H1 (cell line): ENCODE results near the gene SLC1A2. TPM values are rescaled to one million over a fixed set of nuclear protein-coding genes. Genes with fewer than 3 reads are reported as not detected.

Experiments
- YY1 ChIP-seq: IDR thresholded peaks from 2 replicates; pipeline ENCODE4 v1.6.1; 2011; ENCODE audit warnings: low read depth, mild to moderate bottlenecking, low read length
- polyA plus RNA-seq, 7 experiments: library from polyadenylated mRNA; depleted of rRNA in 3 of 7; stranded (reverse) in 5 of 7; unstranded in 2 of 7; fragments of >200 nt in 5 of 7; fragments of 200-250 nt in 2 of 7; gene quantifications; 1 replicate in 5 of 7; 2 replicates in 1 of 7; 4 replicates in 1 of 7; pipeline versions ENCODE4 v1.2.1 to v1.2.3, GENCODE V29; 2011 to 2013; ENCODE audit warnings: missing spikeins in 2 of 7, mixed read lengths in 2 of 7
- total RNA-seq: library from RNA; stranded (reverse); fragmentation: NEBNext Ultra II Directional; extraction: Animal tissue kit (Norgen Biotek cat#: 25700); gene quantifications from 2 replicates; pipeline ENCODE4 v1.2.1, GENCODE V29; 2021

SLC1A2 gene
- total and polyA plus RNA-seq, 2 of the 8 experiments (the other 6 are each of a cell fraction or from before 2014, with no cell fraction given) = 0.57 to 1.2 TPM

DNA sequence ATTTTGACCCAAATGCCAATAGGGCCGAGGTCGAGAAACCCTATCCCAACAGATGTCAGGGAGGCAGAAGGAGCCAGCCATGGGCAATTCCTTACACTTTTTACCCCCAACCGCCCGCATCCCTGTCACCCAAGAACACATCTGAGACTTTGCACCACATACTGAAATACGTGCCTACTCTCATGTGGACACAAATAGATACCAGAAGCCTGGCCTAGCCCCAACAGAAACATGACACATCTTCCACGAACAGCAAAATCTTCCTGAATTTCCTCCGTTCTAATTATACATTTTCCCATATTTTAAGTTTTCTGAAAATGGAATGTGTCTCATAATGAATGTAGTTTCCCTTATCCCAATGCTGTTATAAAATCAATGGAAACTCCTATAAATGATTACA is 64.7 kb downstream of the SLC1A2 start (continued):
- TF ChIP-seq YY1 = no peak
